ENCODE measurements around the gene FTSJ1. TPM values are rescaled to one million over a fixed set of nuclear protein-coding genes. Genes with fewer than 3 reads are reported as not detected.

The FTSJ1 gene
- total RNA-seq, 1 experiment from 2014 or later: 53.9 TPM

DNA sequence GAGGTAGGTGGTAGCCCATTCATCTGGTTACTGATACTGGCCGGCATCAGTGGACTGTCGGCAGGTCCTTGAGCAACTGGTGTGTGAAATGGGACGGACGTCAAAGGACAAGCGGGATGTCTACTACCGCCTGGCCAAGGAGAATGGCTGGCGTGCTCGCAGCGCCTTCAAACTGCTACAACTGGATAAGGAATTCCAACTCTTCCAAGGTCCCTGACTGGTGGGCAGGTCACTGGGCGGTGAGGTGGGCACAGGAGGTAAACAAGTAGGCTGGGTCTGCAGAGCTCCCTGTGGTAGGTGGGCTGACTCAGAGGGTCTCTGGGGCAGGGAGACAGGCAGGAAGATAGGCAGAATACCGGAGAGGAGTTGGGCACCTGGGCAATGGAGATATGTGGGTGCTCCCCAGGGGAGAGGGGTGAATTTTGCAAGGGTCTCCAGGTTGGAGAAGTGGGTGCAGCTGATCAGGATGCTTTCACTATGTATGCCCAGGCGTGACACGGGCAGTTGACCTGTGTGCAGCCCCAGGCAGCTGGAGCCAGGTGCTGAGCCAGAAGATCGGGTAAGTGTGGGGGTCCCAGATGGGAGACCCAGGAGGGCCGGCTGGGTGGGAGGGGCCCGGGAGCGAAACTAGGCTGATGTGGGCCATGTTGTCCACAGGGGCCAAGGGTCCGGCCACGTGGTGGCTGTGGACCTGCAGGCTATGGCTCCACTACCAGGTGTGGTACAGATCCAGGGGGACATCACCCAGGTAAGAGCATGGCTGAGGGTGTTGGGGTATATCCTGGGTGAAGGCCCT, 2.2 kb downstream of the FTSJ1 start (continued):
- TF ChIP-seq, protein P1, sequence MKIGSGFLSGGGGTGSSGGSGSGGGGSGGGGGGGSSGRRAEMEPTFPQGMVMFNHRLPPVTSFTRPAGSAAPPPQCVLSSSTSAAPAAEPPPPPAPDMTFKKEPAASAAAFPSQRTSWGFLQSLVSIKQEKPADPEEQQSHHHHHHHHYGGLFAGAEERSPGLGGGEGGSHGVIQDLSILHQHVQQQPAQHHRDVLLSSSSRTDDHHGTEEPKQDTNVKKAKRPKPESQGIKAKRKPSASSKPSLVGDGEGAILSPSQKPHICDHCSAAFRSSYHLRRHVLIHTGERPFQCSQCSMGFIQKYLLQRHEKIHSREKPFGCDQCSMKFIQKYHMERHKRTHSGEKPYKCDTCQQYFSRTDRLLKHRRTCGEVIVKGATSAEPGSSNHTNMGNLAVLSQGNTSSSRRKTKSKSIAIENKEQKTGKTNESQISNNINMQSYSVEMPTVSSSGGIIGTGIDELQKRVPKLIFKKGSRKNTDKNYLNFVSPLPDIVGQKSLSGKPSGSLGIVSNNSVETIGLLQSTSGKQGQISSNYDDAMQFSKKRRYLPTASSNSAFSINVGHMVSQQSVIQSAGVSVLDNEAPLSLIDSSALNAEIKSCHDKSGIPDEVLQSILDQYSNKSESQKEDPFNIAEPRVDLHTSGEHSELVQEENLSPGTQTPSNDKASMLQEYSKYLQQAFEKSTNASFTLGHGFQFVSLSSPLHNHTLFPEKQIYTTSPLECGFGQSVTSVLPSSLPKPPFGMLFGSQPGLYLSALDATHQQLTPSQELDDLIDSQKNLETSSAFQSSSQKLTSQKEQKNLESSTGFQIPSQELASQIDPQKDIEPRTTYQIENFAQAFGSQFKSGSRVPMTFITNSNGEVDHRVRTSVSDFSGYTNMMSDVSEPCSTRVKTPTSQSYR (CRISPR knock-in tag; IDR thresholded peaks at IDR 0.05): no peak
- TF ChIP-seq ZNF232 (CRISPR knock-in tag; IDR thresholded peaks at IDR 0.05) (no peak), ESRRA (CRISPR knock-in tag; IDR thresholded peaks at IDR 0.05; ENCODE audit: borderline replicate concordance) (no peak), NR3C1 (CRISPR knock-in tag; conservative IDR thresholded peaks at IDR 0.05; ENCODE audit: low read depth) (no peak)
- TF ChIP-seq, protein P2, sequence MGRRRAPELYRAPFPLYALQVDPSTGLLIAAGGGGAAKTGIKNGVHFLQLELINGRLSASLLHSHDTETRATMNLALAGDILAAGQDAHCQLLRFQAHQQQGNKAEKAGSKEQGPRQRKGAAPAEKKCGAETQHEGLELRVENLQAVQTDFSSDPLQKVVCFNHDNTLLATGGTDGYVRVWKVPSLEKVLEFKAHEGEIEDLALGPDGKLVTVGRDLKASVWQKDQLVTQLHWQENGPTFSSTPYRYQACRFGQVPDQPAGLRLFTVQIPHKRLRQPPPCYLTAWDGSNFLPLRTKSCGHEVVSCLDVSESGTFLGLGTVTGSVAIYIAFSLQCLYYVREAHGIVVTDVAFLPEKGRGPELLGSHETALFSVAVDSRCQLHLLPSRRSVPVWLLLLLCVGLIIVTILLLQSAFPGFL (CRISPR knock-in tag; IDR thresholded peaks at IDR 0.05; ENCODE audit: borderline replicate concordance): no peak
- TF ChIP-seq, protein P3, sequence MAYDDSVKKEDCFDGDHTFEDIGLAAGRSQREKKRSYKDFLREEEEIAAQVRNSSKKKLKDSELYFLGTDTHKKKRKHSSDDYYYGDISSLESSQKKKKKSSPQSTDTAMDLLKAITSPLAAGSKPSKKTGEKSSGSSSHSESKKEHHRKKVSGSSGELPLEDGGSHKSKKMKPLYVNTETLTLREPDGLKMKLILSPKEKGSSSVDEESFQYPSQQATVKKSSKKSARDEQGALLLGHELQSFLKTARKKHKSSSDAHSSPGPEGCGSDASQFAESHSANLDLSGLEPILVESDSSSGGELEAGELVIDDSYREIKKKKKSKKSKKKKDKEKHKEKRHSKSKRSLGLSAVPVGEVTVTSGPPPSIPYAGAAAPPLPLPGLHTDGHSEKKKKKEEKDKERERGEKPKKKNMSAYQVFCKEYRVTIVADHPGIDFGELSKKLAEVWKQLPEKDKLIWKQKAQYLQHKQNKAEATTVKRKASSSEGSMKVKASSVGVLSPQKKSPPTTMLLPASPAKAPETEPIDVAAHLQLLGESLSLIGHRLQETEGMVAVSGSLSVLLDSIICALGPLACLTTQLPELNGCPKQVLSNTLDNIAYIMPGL (CRISPR knock-in tag; IDR thresholded peaks at IDR 0.05): no peak
- TF ChIP-seq, protein P4, sequence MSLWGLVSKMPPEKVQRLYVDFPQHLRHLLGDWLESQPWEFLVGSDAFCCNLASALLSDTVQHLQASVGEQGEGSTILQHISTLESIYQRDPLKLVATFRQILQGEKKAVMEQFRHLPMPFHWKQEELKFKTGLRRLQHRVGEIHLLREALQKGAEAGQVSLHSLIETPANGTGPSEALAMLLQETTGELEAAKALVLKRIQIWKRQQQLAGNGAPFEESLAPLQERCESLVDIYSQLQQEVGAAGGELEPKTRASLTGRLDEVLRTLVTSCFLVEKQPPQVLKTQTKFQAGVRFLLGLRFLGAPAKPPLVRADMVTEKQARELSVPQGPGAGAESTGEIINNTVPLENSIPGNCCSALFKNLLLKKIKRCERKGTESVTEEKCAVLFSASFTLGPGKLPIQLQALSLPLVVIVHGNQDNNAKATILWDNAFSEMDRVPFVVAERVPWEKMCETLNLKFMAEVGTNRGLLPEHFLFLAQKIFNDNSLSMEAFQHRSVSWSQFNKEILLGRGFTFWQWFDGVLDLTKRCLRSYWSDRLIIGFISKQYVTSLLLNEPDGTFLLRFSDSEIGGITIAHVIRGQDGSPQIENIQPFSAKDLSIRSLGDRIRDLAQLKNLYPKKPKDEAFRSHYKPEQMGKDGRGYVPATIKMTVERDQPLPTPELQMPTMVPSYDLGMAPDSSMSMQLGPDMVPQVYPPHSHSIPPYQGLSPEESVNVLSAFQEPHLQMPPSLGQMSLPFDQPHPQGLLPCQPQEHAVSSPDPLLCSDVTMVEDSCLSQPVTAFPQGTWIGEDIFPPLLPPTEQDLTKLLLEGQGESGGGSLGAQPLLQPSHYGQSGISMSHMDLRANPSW (CRISPR knock-in tag; conservative IDR thresholded peaks at IDR 0.05; ENCODE audit: low read depth): no peak
- TF ChIP-seq, protein P5, sequence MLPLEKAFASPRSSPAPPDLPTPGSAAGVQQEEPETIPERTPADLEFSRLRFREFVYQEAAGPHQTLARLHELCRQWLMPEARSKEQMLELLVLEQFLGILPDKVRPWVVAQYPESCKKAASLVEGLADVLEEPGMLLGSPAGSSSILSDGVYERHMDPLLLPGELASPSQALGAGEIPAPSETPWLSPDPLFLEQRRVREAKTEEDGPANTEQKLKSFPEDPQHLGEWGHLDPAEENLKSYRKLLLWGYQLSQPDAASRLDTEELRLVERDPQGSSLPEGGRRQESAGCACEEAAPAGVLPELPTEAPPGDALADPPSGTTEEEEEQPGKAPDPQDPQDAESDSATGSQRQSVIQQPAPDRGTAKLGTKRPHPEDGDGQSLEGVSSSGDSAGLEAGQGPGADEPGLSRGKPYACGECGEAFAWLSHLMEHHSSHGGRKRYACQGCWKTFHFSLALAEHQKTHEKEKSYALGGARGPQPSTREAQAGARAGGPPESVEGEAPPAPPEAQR (CRISPR knock-in tag; IDR thresholded peaks at IDR 0.05): no peak

DNA sequence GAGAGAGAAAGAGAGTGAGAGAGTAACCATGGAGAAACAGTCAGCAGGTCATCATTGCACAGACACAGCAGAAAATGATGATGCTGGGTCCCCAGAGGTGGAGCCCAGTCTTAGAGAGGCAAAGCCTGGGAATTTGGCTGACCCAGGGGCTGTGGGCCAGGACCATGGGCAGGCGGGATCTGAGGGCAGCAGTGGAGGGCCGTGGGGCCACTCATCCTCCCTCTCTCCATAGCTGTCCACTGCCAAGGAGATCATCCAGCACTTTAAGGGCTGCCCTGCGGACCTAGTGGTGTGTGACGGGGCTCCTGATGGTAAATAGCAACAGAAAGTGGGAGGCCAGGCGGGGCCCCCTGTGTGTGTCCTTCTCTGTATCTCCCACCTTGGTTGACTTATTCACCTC, 2.8 kb downstream of the FTSJ1 start:
- Mint-ChIP-seq H3K27me3 (ENCODE audit: low read depth) (no peaks in the 10 kb centered on the region), H3K27ac (no peak overlapping the region), H3K4me3 (no peak overlapping the region), H3K4me1 (peaks cover 15% of the 10 kb centered on the region), H3K9me3 (no peaks in the 10 kb centered on the region), H3K36me3 (peaks cover 23% of the 10 kb centered on the region)
- no peak for DNase-seq (ENCODE audit: low spot score)
- CTCF ChIA-PET: no interaction called here
- TF ChIP-seq CREM (CRISPR knock-in tag; IDR thresholded peaks at IDR 0.05) (no peak), TEAD4 (CRISPR knock-in tag; IDR thresholded peaks at IDR 0.05) (no peak), SOX15 (CRISPR knock-in tag; IDR thresholded peaks at IDR 0.05) (no peak), ZNF232 (CRISPR knock-in tag; IDR thresholded peaks at IDR 0.05) (no peak), ESRRA (CRISPR knock-in tag; IDR thresholded peaks at IDR 0.05; ENCODE audit: borderline replicate concordance) (no peak)
- TF ChIP-seq, protein P6, sequence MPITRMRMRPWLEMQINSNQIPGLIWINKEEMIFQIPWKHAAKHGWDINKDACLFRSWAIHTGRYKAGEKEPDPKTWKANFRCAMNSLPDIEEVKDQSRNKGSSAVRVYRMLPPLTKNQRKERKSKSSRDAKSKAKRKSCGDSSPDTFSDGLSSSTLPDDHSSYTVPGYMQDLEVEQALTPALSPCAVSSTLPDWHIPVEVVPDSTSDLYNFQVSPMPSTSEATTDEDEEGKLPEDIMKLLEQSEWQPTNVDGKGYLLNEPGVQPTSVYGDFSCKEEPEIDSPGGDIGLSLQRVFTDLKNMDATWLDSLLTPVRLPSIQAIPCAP (CRISPR knock-in tag; IDR thresholded peaks at IDR 0.05): no peak
- TF ChIP-seq, protein P3 (CRISPR knock-in tag; IDR thresholded peaks at IDR 0.05): no peak
- TF ChIP-seq, protein P7, sequence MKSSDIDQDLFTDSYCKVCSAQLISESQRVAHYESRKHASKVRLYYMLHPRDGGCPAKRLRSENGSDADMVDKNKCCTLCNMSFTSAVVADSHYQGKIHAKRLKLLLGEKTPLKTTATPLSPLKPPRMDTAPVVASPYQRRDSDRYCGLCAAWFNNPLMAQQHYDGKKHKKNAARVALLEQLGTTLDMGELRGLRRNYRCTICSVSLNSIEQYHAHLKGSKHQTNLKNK (CRISPR knock-in tag; IDR thresholded peaks at IDR 0.05): no peak
- no peak for ATAC-seq
- POLR2A ChIA-PET: no interaction called here

Data from WTC11 (cell line).